Psoas muscle (tissue), 8 donors: Measurements from ENCODE around the gene FYTTD1. TPM values are rescaled to one million over a fixed set of nuclear protein-coding genes. Genes with fewer than 3 reads are reported as not detected.

ENCODE experiments used
- ATAC-seq, 4 donors: fragments of 200-7000 bp; cut with Tn5 transposase; one replicate each; pipeline ENCODE4 v1.9.1; 2020; ENCODE audit warnings: moderate library complexity in 3 of 4, mild to moderate bottlenecking in 2 of 4
- DNase-seq, 2 donors: peaks; one replicate each; pipeline ENCODE4 v3.0.0-alpha.2; 2020
- H3K27ac ChIP-seq: fragments of 200-600 bp; one replicate; pipeline ENCODE4 v1.8.0; 2022
- H3K27me3 ChIP-seq, 3 donors: fragments of 200-600 bp in 1 of 3; one replicate each; pipeline versions ENCODE4 v1.6.1 to v1.8.0; 2013 to 2022; ENCODE audit warnings: low read length in 2 of 3, mild to moderate bottlenecking in 2 of 3, moderate library complexity in 1 of 3; ENCODE audit not compliant: insufficient read depth in 3 of 3
- H3K36me3 ChIP-seq, 2 donors: fragments of 200-600 bp in 1 of 2; one replicate each; pipeline versions ENCODE4 v1.6.1 to v1.8.0; 2013 to 2022; ENCODE audit warnings: low read depth in 1 of 2, mild to moderate bottlenecking in 1 of 2, moderate library complexity in 1 of 2; ENCODE audit not compliant: insufficient read depth in 1 of 2
- H3K4me1 ChIP-seq: fragments of 200-600 bp; one replicate; pipeline ENCODE4 v1.8.0; 2022
- H3K4me3 ChIP-seq: fragments of 200-600 bp; one replicate; pipeline ENCODE4 v1.8.0; 2022; ENCODE audit warnings: mild to moderate bottlenecking
- H3K9me3 ChIP-seq: fragments of 200-600 bp; one replicate; pipeline ENCODE4 v1.8.0; 2022
- WGBS, 3 donors: extraction: QIAGEN DNeasy Blood & Tissue Kit; methylation state at CpG; one replicate each; pipeline versions ENCODE4 v1.1.6 to v1.1.7; 2013; 5-methylcytosine and 5-hydroxymethylcytosine counted together
- intact Hi-C, 2 donors: fragments of 100-400 bp; cut with DNase I; formaldehyde crosslinking; loops; one replicate each; pipeline versions ENCODE4 v1.11.0 to v1.14.2; 2022
- polyA plus RNA-seq, 3 donors: library from polyadenylated mRNA; stranded (reverse); fragments of 200-250 nt; gene quantifications; one replicate each; pipeline ENCODE4 v1.2.3, GENCODE V29; 2013
- total RNA-seq, 4 donors: library from RNA; stranded (reverse); fragmentation: NEBNext Ultra II Directional in 2 of 4; extraction: Animal tissue kit (Norgen Biotek cat#: 25700) in 2 of 4; gene quantifications; one replicate each; pipeline versions ENCODE4 v1.2.1 to v1.2.4, GENCODE V29; 2021 to 2023
- TF ChIP-seq, protein P1 (sequence below): fragments of 200-600 bp; IDR thresholded peaks from one replicate; pipeline ENCODE4 v1.8.0; 2022; ENCODE audit warnings: antibody characterized with exemption
- donor health status: healthy with polysubstance abuse.
- donor health status: DM: no; HTN: no; CAD: no; lungs with moderate emphysema.
- donor health status: Bipolar disorder and iron deficiency.
- donor health status: healthy.
- donor health status: DM: yes; HTN: yes; CAD: no.
- donor health status: DM: no; HTN: no; CAD: no.
- donor health status: DM: no; HTN: no; CAD: no.
- donor health status: DM: yes; HTN: yes; CAD: no.

Gene FYTTD1
- total and polyA plus RNA-seq, 7 donors, result 15.2 to 232 (median 143) TPM

DNA sequence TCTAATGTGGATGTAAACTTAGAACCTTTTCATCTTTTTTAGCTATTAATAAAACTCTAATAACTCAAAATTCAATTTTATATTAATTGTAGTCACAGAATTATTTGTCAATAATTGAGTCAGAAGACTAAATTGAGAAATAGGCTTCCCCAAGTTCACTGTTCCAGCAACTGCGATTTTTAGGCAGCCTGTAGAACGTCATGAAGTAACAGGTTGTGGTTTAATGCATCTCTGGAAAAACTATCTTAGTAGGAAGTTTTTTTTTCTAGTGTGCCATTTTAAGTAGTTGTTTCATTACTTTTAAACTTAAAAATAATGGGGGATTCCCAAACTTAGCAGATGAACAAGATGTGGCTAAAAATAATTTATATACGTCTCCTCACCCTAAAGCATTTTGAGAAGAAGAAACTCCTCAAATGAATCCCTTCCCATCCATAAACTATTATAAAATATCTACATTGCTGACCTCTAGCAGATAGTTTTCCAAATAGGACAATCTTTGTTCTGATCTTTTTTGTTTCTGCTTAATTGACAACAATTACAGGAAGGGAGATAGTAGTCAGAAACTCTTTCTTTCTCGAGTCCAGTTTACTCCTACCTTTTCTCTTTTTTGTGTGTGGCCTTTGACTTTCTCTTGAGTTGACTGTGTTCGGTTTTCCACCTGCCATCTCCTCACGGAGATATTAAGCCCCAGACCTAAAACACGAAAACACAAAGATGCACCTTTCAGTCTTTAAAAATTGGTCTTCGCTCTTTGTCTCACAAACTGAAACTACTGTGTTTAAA, 84.4 kb downstream of the FYTTD1 start:
- no peak overlapping the region for H3K27ac ChIP-seq
- WGBS, 3 donors, result 92 to 96% (median 93%) methylated on average over 8 of the region's 8 CpGs
- no peaks in the 10 kb centered on the region for H3K27me3 ChIP-seq
- H3K36me3 ChIP-seq, result peaks cover 4 to 98% of the 10 kb centered on the region in 2 donors
- TF ChIP-seq, protein P1, sequence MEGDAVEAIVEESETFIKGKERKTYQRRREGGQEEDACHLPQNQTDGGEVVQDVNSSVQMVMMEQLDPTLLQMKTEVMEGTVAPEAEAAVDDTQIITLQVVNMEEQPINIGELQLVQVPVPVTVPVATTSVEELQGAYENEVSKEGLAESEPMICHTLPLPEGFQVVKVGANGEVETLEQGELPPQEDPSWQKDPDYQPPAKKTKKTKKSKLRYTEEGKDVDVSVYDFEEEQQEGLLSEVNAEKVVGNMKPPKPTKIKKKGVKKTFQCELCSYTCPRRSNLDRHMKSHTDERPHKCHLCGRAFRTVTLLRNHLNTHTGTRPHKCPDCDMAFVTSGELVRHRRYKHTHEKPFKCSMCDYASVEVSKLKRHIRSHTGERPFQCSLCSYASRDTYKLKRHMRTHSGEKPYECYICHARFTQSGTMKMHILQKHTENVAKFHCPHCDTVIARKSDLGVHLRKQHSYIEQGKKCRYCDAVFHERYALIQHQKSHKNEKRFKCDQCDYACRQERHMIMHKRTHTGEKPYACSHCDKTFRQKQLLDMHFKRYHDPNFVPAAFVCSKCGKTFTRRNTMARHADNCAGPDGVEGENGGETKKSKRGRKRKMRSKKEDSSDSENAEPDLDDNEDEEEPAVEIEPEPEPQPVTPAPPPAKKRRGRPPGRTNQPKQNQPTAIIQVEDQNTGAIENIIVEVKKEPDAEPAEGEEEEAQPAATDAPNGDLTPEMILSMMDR, result no peak
- ATAC-seq, result no peak
- no peak for DNase-seq
- no peak overlapping the region for H3K4me3 ChIP-seq
- intact Hi-C loops, result no loop called here
- H3K9me3 ChIP-seq, result no peaks in the 10 kb centered on the region
- H3K4me1 ChIP-seq, result no peaks in the 10 kb centered on the region

DNA sequence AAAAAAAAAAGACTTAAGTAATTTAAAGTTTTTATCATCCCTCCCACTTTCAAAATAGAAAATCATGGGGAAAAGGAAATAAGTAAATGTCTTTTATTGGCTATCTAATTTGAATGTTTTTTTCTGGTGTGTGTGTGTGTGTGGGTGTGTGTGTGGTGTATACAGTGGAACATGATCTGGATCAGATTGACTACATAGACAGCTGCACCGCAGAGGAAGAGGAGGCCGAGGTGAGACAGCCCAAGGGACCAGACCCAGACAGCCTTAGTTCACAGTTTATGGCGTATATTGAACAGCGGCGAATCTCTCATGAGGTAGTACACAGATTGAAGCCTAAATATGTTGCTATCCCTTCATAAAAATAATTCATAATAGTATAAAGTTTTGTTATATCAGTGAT, 85.8 kb downstream of the FYTTD1 start:
- no peak overlapping the region for H3K27ac ChIP-seq
- no peaks in the 10 kb centered on the region for H3K4me1 ChIP-seq
- H3K9me3 ChIP-seq, result no peaks in the 10 kb centered on the region
- intact Hi-C loops, result no loop called here
- ATAC-seq (no peak), DNase-seq (no peak)
- WGBS, 3 donors, result 85 to 90% (median 88%) methylated on average over 5 of the region's 5 CpGs
- no peak overlapping the region for H3K4me3 ChIP-seq
- TF ChIP-seq, protein P1, result no peak
- H3K27me3 ChIP-seq, result no peaks in the 10 kb centered on the region
- H3K36me3 ChIP-seq, result peaks cover 0 to 98% of the 10 kb centered on the region in 2 donors

DNA sequence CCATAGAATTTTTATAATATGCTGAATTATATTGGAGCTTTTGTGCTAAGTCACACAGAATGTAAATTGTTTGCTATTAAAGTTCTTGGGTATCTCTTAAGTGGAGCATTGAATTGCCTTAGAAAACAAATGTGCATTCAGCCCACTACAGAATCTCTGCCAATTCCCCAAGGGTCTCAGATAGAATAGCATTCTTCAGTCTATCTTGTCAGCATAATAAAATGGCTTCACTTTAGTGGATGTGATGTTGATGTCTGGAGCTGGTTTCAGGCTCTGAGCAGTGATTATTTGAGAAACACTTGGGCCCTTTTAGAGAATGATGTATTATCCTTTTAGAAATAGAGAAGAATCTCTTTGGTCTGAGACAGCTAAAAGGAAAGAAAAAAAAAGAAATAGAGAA, 86.6 kb downstream of the FYTTD1 start:
- Histone ChIP-seq H3K36me3 (peaks cover 0 to 98% of the 10 kb centered on the region in 2 donors), H3K27ac (no peak overlapping the region), H3K27me3 (no peaks in the 10 kb centered on the region), H3K4me3 (no peak overlapping the region), H3K4me1 (no peaks in the 10 kb centered on the region), H3K9me3 (no peaks in the 10 kb centered on the region)
- intact Hi-C loops, result no loop called here
- TF ChIP-seq, protein P1, result no peak
- ATAC-seq (no peak), DNase-seq (no peak)

Other genes with a start within 250 kb of the FYTTD1 start
- 10 to 100 TPM in 3 of 4 donors, 1 to 10 TPM in 1; 5.4 to 47.6 (median 16.6) TPM for gene BDH1, start 193.9 kb upstream of the FYTTD1 start, total RNA-seq
- 10 to 100 TPM in 2 of 3 donors, 1 to 10 TPM in 1; 5.6 to 23.8 (median 10.5) TPM for gene BDH1, start 193.9 kb upstream of the FYTTD1 start, polyA plus RNA-seq
- gene RUBCN, start 13.0 kb upstream of the FYTTD1 start, total RNA-seq, result 10 to 100 TPM; 21.9 to 29.1 (median 27.6) TPM
- 10 to 100 TPM in 1 of 3 donors, 1 to 10 TPM in 2; 5.0 to 12.9 (median 6.1) TPM for gene RUBCN, start 13.0 kb upstream of the FYTTD1 start, polyA plus RNA-seq
- gene LRCH3, start 41.4 kb downstream of the FYTTD1 start, total RNA-seq, result 10 to 100 TPM; 16.9 to 29.5 (median 25.0) TPM
- 10 to 100 TPM in 2 of 3 donors, 1 to 10 TPM in 1; 7.0 to 13.8 (median 11.5) TPM for gene LRCH3, start 41.4 kb downstream of the FYTTD1 start, polyA plus RNA-seq
- gene RPL35A, start 200.3 kb downstream of the FYTTD1 start, total RNA-seq, result 100 to 1,000 TPM; 467 to 703 (median 581) TPM
- gene RPL35A, start 200.3 kb downstream of the FYTTD1 start, polyA plus RNA-seq, result 1,000 to 10,000 TPM in 1 of 3 donors, 100 to 1,000 TPM in 2; 935 to 1,294 (median 965) TPM
- gene LMLN, start 210.3 kb downstream of the FYTTD1 start, total RNA-seq, result 1 to 10 TPM; 2.9 to 7.5 (median 5.0) TPM
- 1 to 10 TPM; 1.5 to 8.3 (median 2.6) TPM for gene LMLN, start 210.3 kb downstream of the FYTTD1 start, polyA plus RNA-seq